T-helper 2 cell (primary cell): ENCODE data around the gene TMTC3.
A peak's percentile ranks its signal among the peaks of the same experiment; 100 is the strongest.

Experiments
- DNase-seq, 5 experiments: peaks; one replicate each; pipeline versions ENCODE4 v3.0.0 to v3.0.0-alpha.2; 2012 to 2022

TMTC3 gene

GRCh38 chr12:88227871-88228270, 85.8 kb downstream of the TMTC3 start:
- DNase-seq: no peak

DNA sequence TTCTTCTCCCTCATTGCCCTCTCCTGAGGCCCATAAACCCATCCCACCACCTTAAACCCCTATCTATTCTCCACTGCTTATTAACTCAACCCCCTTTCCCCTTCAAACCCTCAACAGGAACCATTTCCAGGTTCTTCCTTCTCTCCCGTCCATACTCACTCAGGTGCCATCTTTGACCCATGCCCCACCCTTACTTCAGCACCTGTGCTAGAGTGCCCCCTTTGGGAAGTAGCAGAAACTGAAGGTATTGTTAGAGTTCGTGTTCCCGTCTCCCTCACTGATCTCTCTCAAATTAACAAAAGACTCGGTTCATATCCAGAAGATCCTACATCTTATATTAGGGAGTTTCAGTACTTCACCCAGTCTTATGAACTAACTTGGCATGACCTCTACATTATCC, 86.6 kb downstream of the TMTC3 start:
- no peak for DNase-seq

GRCh38 chr12:88230271-88230670, 88.2 kb downstream of the TMTC3 start:
- no peak for DNase-seq

DNA sequence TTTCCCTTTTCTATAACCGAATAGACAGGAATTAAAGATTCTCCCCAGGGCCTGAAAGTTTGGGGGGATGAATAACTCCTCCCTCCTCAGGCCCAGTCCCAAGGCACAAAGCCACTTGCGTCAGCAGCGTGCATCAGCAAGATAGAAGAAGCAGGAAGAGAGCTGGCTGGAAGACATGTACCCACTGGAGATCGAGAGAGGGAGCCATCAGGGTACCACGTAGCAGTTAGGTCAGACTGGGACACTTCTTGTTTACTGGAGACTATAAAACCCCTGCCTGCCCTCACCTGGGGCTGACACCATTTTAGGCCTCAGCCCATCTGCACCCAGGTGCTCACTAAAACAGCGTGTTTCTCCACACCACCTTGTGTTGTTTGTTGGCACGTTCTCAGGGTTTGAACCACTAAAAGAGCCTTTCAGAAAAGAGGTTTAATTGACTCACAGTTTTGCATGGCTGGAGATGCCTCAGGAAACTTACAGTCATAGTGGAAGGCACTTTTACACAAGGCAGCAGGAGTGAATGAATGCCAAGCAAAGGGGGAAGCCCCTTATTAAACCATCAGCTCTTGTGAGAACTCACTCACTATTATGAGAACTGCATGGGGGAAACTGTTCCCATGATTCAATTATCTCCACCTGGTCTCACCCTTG, 93.2 kb downstream of the TMTC3 start:
- peak in 1 of 5 experiments; percentile 37 for DNase-seq

- peak in 1 of 5 experiments; percentile 43 for DNase-seq
Measured at GRCh38 chr12:88237954-88238353, 95.8 kb downstream of the TMTC3 start.

DNA sequence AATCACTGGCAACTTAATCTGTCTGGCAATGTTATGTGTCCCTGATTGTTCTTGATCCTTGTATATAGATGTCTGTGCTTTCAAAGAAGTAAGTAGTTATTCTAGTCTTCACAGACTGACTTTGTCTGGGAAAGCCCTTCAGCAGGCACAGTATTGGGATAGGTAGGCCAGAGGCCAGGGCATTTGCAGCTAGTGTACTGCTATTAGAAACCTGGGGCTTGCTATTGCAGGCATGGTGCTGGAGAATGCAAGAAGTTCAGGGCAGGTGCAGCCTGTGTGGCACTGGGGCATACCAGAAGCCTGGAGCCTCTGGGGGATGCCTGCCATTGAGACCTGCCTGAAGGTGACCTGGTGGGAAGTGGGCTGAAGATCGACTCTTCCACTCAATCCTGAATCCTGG, 96.3 kb downstream of the TMTC3 start:
- no peak for DNase-seq

- DNase-seq: peak in 1 of 5 experiments; percentile 68
Measured at GRCh38 chr12:88241862-88242570, 99.9 kb downstream of the TMTC3 start.

DNA sequence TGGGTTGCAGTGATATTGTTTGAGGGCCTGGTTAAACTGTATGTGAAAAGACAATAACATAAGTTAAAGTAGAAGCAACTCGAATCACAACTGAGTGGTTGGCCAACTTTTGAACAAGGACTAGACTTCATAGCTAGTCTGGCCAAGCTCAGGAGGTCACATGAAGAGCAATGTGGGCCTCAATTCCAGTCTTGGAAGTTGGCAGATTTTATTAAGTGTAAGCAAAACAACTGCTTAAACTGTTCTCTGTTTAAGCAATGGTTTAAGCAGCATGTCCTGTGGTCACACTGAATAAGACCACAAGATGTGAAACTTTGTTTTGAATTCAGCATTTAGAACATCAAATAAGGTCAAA, 100.4 kb downstream of the TMTC3 start:
- DNase-seq: peak in 1 of 5 experiments; percentile 39

GRCh38 chr12:88242939-88243338, 100.8 kb downstream of the TMTC3 start:
- no peak for DNase-seq

DNA sequence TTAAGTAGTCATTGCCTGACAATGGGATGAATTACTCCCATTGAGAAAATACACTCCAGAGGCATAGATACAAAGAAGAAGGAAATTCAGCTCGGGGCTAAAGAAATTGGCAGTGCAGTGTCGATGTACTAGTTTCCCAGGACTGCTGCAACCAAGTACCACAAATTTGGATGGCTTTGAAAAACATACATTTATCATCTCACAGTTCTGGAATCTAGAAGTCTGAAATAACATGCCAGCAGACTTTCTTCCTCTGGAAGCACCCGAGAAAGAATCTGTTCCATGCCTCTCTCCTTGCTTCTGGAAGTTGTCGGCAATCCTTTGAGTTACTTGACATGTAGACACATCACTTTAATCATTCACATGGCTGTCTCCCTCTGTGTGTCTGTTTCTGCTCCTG, 101.9 kb downstream of the TMTC3 start:
- no peak for DNase-seq

DNA sequence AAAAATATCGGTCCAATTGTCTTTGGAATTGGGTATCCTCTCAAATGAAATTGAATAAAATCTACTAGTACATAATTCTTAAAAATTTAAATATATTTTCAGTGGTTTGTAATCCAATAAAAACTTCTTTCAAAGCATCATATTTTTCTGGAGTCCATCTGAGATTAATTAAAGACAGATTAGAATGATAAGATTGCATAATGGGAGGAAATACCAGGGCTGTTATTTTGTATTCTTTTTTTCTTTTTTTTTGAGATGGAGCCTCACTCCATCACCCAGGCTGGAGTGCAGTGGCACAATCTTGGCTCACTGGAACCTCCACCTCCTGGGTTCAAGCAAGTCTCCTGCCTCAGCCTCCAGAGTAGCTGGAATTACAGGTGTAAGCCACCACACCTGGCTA, 103.8 kb downstream of the TMTC3 start:
- DNase-seq: no peak

- no peak for DNase-seq
Measured at GRCh38 chr12:88247241-88247643, 105.1 kb downstream of the TMTC3 start.

GRCh38 chr12:88248606-88249005, 106.5 kb downstream of the TMTC3 start:
- DNase-seq: peak in 1 of 5 experiments; percentile 12
